ENCODE measurements around the gene SLC13A3.

SLC13A3 gene

GRCh38 chr20:46581391-46581790, 69.9 kb downstream of the SLC13A3 start:
- no peak overlapping the region for H3K4me3 ChIP-seq (ENCODE audit: low read depth, low read length)
- no peak for TF ChIP-seq CTCF (IDR thresholded peaks at IDR 0.05; ENCODE audit: low read depth, low read length, missing control alignments)
- DNase-seq (ENCODE audit: low read depth) = no peak
- in situ Hi-C loops (cut with HindIII; ENCODE audit: low sequenced_read_pairs) = no loop called here

GRCh38 chr20:46580613-46581205, 70.5 kb downstream of the SLC13A3 start:
- H3K4me3 ChIP-seq (ENCODE audit: low read depth, low read length) = no peak overlapping the region
- DNase-seq (ENCODE audit: low read depth) = no peak
- in situ Hi-C loops (cut with HindIII; ENCODE audit: low sequenced_read_pairs) = no loop called here
- no peak for TF ChIP-seq CTCF (IDR thresholded peaks at IDR 0.05; ENCODE audit: low read depth, low read length, missing control alignments)

GRCh38 chr20:46578745-46579144, 72.5 kb downstream of the SLC13A3 start:
- no peak overlapping the region for H3K4me3 ChIP-seq (ENCODE audit: low read depth, low read length)
- no peak for TF ChIP-seq CTCF (IDR thresholded peaks at IDR 0.05; ENCODE audit: low read depth, low read length, missing control alignments)

GRCh38 chr20:46576774-46577395, 74.4 kb downstream of the SLC13A3 start:
- TF ChIP-seq CTCF (IDR thresholded peaks at IDR 0.05; ENCODE audit: low read depth, low read length, missing control alignments) = no peak
- H3K4me3 ChIP-seq (ENCODE audit: low read depth, low read length) = no peak overlapping the region
- DNase-seq (ENCODE audit: low read depth) = no peak
- in situ Hi-C loops (cut with HindIII; ENCODE audit: low sequenced_read_pairs) = no loop called here

More at GRCh38 chr20:46578745-46579144, 72.5 kb downstream of the SLC13A3 start:
- DNase-seq (ENCODE audit: low read depth) = no peak
- in situ Hi-C loops (cut with HindIII; ENCODE audit: low sequenced_read_pairs) = no loop called here

- no peak overlapping the region for H3K4me3 ChIP-seq (ENCODE audit: low read depth, low read length)
Observed at GRCh38 chr20:46575937-46576461, 75.3 kb downstream of the SLC13A3 start.

GRCh38 chr20:46575394-46575793, 75.9 kb downstream of the SLC13A3 start:
- no peak for TF ChIP-seq CTCF (IDR thresholded peaks at IDR 0.05; ENCODE audit: low read depth, low read length, missing control alignments)
- no peak overlapping the region for H3K4me3 ChIP-seq (ENCODE audit: low read depth, low read length)
- DNase-seq (ENCODE audit: low read depth) = no peak
- in situ Hi-C loops (cut with HindIII; ENCODE audit: low sequenced_read_pairs) = no loop called here

More at GRCh38 chr20:46575937-46576461, 75.3 kb downstream of the SLC13A3 start:
- TF ChIP-seq CTCF (IDR thresholded peaks at IDR 0.05; ENCODE audit: low read depth, low read length, missing control alignments) = no peak
- in situ Hi-C loops (cut with HindIII; ENCODE audit: low sequenced_read_pairs) = no loop called here
- DNase-seq (ENCODE audit: low read depth) = no peak

Measured in astrocyte of the cerebellum (primary cell).